Hepatocyte (in vitro differentiated cells): Measurements from ENCODE around the gene CKLF.

Source experiments
- EZH2 ChIP-seq: fragments of 200-600 bp; sonication (generic); IDR thresholded peaks from 2 replicates; pipeline ENCODE4 v1.6.1; 2016; ENCODE audit warnings: antibody characterized with exemption, mild to moderate bottlenecking, borderline replicate concordance
- TF ChIP-seq, protein P1 (sequence below): fragments of 200-600 bp; sonication (generic); IDR thresholded peaks from 2 replicates; pipeline ENCODE4 v1.5.1; 2016; ENCODE audit warnings: antibody characterized with exemption, mild to moderate bottlenecking; ENCODE audit not compliant: poor library complexity

- TF ChIP-seq, protein P1, sequence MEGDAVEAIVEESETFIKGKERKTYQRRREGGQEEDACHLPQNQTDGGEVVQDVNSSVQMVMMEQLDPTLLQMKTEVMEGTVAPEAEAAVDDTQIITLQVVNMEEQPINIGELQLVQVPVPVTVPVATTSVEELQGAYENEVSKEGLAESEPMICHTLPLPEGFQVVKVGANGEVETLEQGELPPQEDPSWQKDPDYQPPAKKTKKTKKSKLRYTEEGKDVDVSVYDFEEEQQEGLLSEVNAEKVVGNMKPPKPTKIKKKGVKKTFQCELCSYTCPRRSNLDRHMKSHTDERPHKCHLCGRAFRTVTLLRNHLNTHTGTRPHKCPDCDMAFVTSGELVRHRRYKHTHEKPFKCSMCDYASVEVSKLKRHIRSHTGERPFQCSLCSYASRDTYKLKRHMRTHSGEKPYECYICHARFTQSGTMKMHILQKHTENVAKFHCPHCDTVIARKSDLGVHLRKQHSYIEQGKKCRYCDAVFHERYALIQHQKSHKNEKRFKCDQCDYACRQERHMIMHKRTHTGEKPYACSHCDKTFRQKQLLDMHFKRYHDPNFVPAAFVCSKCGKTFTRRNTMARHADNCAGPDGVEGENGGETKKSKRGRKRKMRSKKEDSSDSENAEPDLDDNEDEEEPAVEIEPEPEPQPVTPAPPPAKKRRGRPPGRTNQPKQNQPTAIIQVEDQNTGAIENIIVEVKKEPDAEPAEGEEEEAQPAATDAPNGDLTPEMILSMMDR = no peak
- TF ChIP-seq EZH2 = no peak
Observed at GRCh38 chr16:66503030-66503429, 49.3 kb upstream of the CKLF start.
